Keratinocyte (primary cell): ENCODE measurements around the gene ADAM12. TPM values are rescaled to one million over a fixed set of nuclear protein-coding genes. Genes with fewer than 3 reads are reported as not detected.

Experiments used
- DNase-seq: peaks from one replicate; pipeline ENCODE4 v3.0.0-alpha.2; 2011; ENCODE audit warnings: low read depth, missing footprints, low spot score
- FAIRE-seq: peaks from 2 replicates; lab custom pipeline; 2011; peaks lifted over from hg19 to GRCh38; lab: Jason Lieb, UNC
- H2AFZ ChIP-seq: 2 replicates; pipeline ENCODE4 v1.6.0; 2012; ENCODE audit warnings: low read length, control low read depth, inconsistent platforms; ENCODE audit not compliant: control insufficient read depth
- H3K27ac ChIP-seq: 2 replicates; pipeline ENCODE4 v1.5.1; 2011; ENCODE audit warnings: low read length; ENCODE audit not compliant: control insufficient read depth, insufficient read depth
- H3K27me3 ChIP-seq: 3 replicates; pipeline ENCODE4 v1.6.0; 2011; ENCODE audit warnings: low read length; ENCODE audit not compliant: control insufficient read depth, insufficient read depth; ENCODE audit errors: extremely low read depth
- H3K36me3 ChIP-seq, 2 experiments: 2 replicates in 1 of 2; 3 replicates in 1 of 2; pipeline ENCODE4 v1.5.1; 2011; ENCODE audit warnings: low read length in 2 of 2, mild to moderate bottlenecking in 1 of 2; ENCODE audit not compliant: control insufficient read depth in 2 of 2, insufficient read depth in 2 of 2; ENCODE audit errors: extremely low read depth in 1 of 2
- H3K4me1 ChIP-seq: 3 replicates; pipeline ENCODE4 v1.5.1; 2011; ENCODE audit warnings: low read length; ENCODE audit not compliant: control insufficient read depth, insufficient read depth; ENCODE audit errors: extremely low read depth
- H3K4me2 ChIP-seq: 3 replicates; pipeline ENCODE4 v1.6.0; 2011; ENCODE audit warnings: low read depth, low read length; ENCODE audit not compliant: control insufficient read depth, insufficient read depth; ENCODE audit errors: extremely low read depth
- H3K4me3 ChIP-seq, 3 experiments: fragments of 200-600 bp in 1 of 3; sonication (generic) in 1 of 3; 2 replicates in 2 of 3; 3 replicates in 1 of 3; pipeline ENCODE4 v1.5.1; 2011 to 2016; ENCODE audit warnings: low read length in 3 of 3, mild to moderate bottlenecking in 3 of 3, control low read depth in 2 of 3, inconsistent platforms in 1 of 3, low read depth in 1 of 3, mixed read lengths in 1 of 3, mixed run types in 1 of 3, moderate library complexity in 1 of 3; ENCODE audit not compliant: control insufficient read depth in 2 of 3, insufficient read depth in 2 of 3; ENCODE audit errors: extremely low read depth in 1 of 3
- H3K79me2 ChIP-seq: 2 replicates; pipeline ENCODE4 v1.6.0; 2012; ENCODE audit warnings: low read length; ENCODE audit not compliant: control insufficient read depth, insufficient read depth
- H3K9ac ChIP-seq: 3 replicates; pipeline ENCODE4 v1.6.0; 2011; ENCODE audit warnings: low read length; ENCODE audit not compliant: control insufficient read depth, insufficient read depth; ENCODE audit errors: extremely low read depth
- H3K9me1 ChIP-seq: 3 replicates; pipeline ENCODE4 v1.6.0; 2011; ENCODE audit warnings: low read length; ENCODE audit not compliant: control insufficient read depth, insufficient read depth; ENCODE audit errors: extremely low read depth
- H3K9me3 ChIP-seq: 2 replicates; pipeline ENCODE4 v1.5.1; 2012; ENCODE audit warnings: low read depth, low read length; ENCODE audit not compliant: control insufficient read depth
- H4K20me1 ChIP-seq: 3 replicates; pipeline ENCODE4 v1.6.0; 2011; ENCODE audit warnings: low read length; ENCODE audit not compliant: control insufficient read depth, insufficient read depth; ENCODE audit errors: extremely low read depth
- EZH2 ChIP-seq: IDR thresholded peaks from one replicate; pipeline ENCODE4 v1.6.1; 2012; ENCODE audit warnings: inconsistent platforms, mild to moderate bottlenecking, low read length, moderate library complexity
- dilution Hi-C: fragments of 300-500 bp; cut with MboI; formaldehyde crosslinking; loops from one replicate; pipeline ENCODE4 v1.7.0; 2020; ENCODE audit warnings: low sequenced_read_pairs; ENCODE audit not compliant: extremely low pct_ligation_motif_present
- polyA plus RNA-seq, 5 experiments: library from polyadenylated mRNA; depleted of rRNA in 3 of 5; stranded (reverse) in 3 of 5; stranded (forward) in 1 of 5; unstranded in 1 of 5; fragments of >200 nt; gene quantifications; 1 replicate in 1 of 5; 2 replicates in 3 of 5; 3 replicates in 1 of 5; pipeline versions ENCODE4 v1.2.1 to v1.2.3, GENCODE V29; 2011 to 2012; ENCODE audit warnings: missing spikeins in 2 of 5, low read depth in 1 of 5, low replicate concordance in 1 of 5
- TF ChIP-seq, protein P1 (sequence below), 3 experiments: IDR thresholded peaks in 1 of 3; conservative IDR thresholded peaks in 1 of 3; optimal IDR thresholded peaks in 1 of 3; 2 replicates in 2 of 3; 3 replicates in 1 of 3; pipeline versions ENCODE3 to v1.5.1; 2011; ENCODE audit warnings: low read length in 3 of 3, mild to moderate bottlenecking in 3 of 3, moderate library complexity in 2 of 3, control low read depth in 1 of 3, inconsistent platforms in 1 of 3; ENCODE audit not compliant: insufficient read depth in 2 of 3; ENCODE audit errors: extremely low read depth in 1 of 3

ADAM12 gene
- polyA plus RNA-seq, 1 donor (not counting 4 experiments of a cell fraction or from before 2014, with no cell fraction given), result 0.07 TPM

DNA sequence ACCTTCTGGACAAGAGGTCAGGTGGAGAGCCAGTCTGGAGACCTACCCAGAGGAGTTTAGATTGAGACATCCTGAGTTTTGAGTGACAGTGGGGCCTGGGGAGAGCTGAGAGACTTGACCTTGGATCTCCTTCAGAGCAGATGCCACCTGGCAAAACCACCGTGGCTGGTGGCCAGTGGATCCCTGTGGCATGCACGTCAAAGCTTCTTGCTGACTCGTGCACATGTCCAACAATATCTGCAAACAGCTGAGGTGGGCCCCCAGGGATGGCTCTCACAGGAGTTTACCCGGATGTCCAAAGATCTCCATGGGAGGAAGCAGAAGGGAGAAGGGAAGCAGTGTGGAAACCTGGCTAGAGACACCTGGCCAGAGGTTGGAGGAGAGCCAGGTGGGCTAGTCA, 261.4 kb downstream of the ADAM12 start:
- no peak overlapping the region for H3K27ac ChIP-seq
- FAIRE-seq, result no peak
- H3K4me2 ChIP-seq, result no peak overlapping the region
- no peaks in the 10 kb centered on the region for H3K27me3 ChIP-seq
- H4K20me1 ChIP-seq, result no peaks in the 10 kb centered on the region
- no peak overlapping the region for H3K4me3 ChIP-seq
- no peak overlapping the region for H3K9ac ChIP-seq
- TF ChIP-seq, protein P1, sequence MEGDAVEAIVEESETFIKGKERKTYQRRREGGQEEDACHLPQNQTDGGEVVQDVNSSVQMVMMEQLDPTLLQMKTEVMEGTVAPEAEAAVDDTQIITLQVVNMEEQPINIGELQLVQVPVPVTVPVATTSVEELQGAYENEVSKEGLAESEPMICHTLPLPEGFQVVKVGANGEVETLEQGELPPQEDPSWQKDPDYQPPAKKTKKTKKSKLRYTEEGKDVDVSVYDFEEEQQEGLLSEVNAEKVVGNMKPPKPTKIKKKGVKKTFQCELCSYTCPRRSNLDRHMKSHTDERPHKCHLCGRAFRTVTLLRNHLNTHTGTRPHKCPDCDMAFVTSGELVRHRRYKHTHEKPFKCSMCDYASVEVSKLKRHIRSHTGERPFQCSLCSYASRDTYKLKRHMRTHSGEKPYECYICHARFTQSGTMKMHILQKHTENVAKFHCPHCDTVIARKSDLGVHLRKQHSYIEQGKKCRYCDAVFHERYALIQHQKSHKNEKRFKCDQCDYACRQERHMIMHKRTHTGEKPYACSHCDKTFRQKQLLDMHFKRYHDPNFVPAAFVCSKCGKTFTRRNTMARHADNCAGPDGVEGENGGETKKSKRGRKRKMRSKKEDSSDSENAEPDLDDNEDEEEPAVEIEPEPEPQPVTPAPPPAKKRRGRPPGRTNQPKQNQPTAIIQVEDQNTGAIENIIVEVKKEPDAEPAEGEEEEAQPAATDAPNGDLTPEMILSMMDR (optimal IDR thresholded peaks at IDR 0.05 in 1 of 3, IDR thresholded peaks at IDR 0.05 in 1 of 3, conservative IDR thresholded peaks at IDR 0.05 in 1 of 3; ENCODE audit: extremely low read depth in 1 of 3, insufficient read depth in 2 of 3, low read length in 3 of 3), result no peak
- TF ChIP-seq EZH2, result no peak
- no peak for DNase-seq
- H2AFZ ChIP-seq, result no peak overlapping the region
- H3K9me1 ChIP-seq, result no peaks in the 10 kb centered on the region
- H3K79me2 ChIP-seq, result no peaks in the 10 kb centered on the region
- no peaks in the 10 kb centered on the region for H3K9me3 ChIP-seq
- dilution Hi-C loops, result no loop called here
- no peaks in the 10 kb centered on the region for H3K4me1 ChIP-seq
- H3K36me3 ChIP-seq, result no peaks in the 10 kb centered on the region

DNA sequence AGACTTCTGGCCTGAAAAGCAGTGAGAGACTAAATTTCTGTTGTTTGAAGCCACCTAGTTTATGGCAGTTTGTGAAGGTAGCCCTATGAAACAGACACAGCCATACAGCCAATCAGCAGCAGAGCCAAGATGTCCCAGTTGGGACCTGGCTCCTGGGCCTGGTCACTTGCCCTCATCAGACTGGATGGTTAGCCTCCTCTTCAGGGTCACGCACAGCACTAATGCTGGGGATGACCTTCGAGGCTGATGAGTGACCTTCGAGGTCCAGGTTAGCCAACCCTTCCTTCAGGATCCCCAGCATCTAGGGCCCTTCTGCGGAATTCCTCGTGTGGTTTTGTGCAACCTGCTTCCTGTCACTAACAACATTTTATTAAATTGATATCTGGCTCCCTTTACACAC, 262.3 kb downstream of the ADAM12 start:
- H3K27ac ChIP-seq, result no peak overlapping the region

More for the DNA sequence above, 262.3 kb downstream of the ADAM12 start:
- no peak overlapping the region for H3K4me2 ChIP-seq
- no peaks in the 10 kb centered on the region for H3K79me2 ChIP-seq
- DNase-seq (no peak), FAIRE-seq (no peak)
- dilution Hi-C loops, result no loop called here
- no peak for TF ChIP-seq EZH2
- TF ChIP-seq, protein P1 (optimal IDR thresholded peaks at IDR 0.05 in 1 of 3, IDR thresholded peaks at IDR 0.05 in 1 of 3, conservative IDR thresholded peaks at IDR 0.05 in 1 of 3; ENCODE audit: extremely low read depth in 1 of 3, insufficient read depth in 2 of 3, low read length in 3 of 3), result no peak
- no peak overlapping the region for H2AFZ ChIP-seq
- no peak overlapping the region for H3K4me3 ChIP-seq
- H4K20me1 ChIP-seq, result no peaks in the 10 kb centered on the region
- no peaks in the 10 kb centered on the region for H3K36me3 ChIP-seq
- H3K9ac ChIP-seq, result no peak overlapping the region
- no peaks in the 10 kb centered on the region for H3K27me3 ChIP-seq
- no peaks in the 10 kb centered on the region for H3K9me1 ChIP-seq
- no peaks in the 10 kb centered on the region for H3K9me3 ChIP-seq
- no peaks in the 10 kb centered on the region for H3K4me1 ChIP-seq
